OCI-LY3 (cell line): ENCODE measurements around the gene CFAP43.

Experiments
- H2AFZ ChIP-seq: fragments of 200-600, 300-600 bp; shearing (Covaris generic); 2 replicates; pipeline ENCODE4 v1.6.0; 2014; ENCODE audit warnings: antibody characterized with exemption, low read depth, low read length
- H3K27ac ChIP-seq: fragments of 200-600, 300-600 bp; sonication (generic); 2 replicates; pipeline ENCODE4 v1.5.1; 2014; ENCODE audit warnings: mild to moderate bottlenecking, low read length, moderate library complexity, mixed read lengths
- H3K27me3 ChIP-seq: fragments of 200-600, 300-600 bp; sonication (generic); 2 replicates; pipeline ENCODE4 v1.6.1; 2014; ENCODE audit warnings: low read depth, low read length, mixed read lengths
- H3K36me3 ChIP-seq: fragments of 200-600, 300-600 bp; sonication (generic); replicated peaks from 2 replicates; pipeline ENCODE3; 2014; ENCODE audit warnings: low read depth, low read length, mixed read lengths
- H3K4me1 ChIP-seq: fragments of 300-600, 200-600 bp; sonication (generic); 2 replicates; pipeline ENCODE4 v1.6.1; 2014; ENCODE audit warnings: low read length, mixed read lengths
- H3K4me2 ChIP-seq: fragments of 200-600, 300-600 bp; sonication (generic); 2 replicates; pipeline ENCODE4 v1.6.1; 2014; ENCODE audit warnings: low read length, mixed read lengths
- H3K4me3 ChIP-seq: fragments of 300-600, 200-600 bp; sonication (generic); 2 replicates; pipeline ENCODE4 v1.5.1; 2014; ENCODE audit warnings: antibody characterized with exemption, mild to moderate bottlenecking, low read length, moderate library complexity
- H3K79me2 ChIP-seq: fragments of 300-600, 200-600 bp; shearing (Covaris generic); 2 replicates; pipeline ENCODE4 v1.6.1; 2014; ENCODE audit warnings: mild to moderate bottlenecking, low read length, mixed read lengths
- H3K9ac ChIP-seq: fragments of 300-600, 200-600 bp; shearing (Covaris generic); 2 replicates; pipeline ENCODE4 v1.6.0; 2014; ENCODE audit warnings: mild to moderate bottlenecking, low read length, moderate library complexity
- H3K9me3 ChIP-seq: fragments of 200-600, 300-600 bp; shearing (Covaris generic); 2 replicates; pipeline ENCODE4 v1.6.1; 2014; ENCODE audit warnings: low read length, mixed read lengths; ENCODE audit not compliant: insufficient read depth
- H4K20me1 ChIP-seq: fragments of 200-600, 300-600 bp; sonication (generic); 2 replicates; pipeline ENCODE4 v1.6.1; 2016; ENCODE audit warnings: low read length, mixed read lengths; ENCODE audit not compliant: insufficient read depth
- EZH2phosphoT487 ChIP-seq: fragments of 200-600 bp; shearing (Covaris generic); IDR thresholded peaks from 2 replicates; pipeline ENCODE4 v1.6.1; 2018; ENCODE audit warnings: antibody characterized with exemption, mixed run types, low read depth
- TF ChIP-seq, protein P1 (sequence below): fragments of 200-600, 300-600 bp; sonication (generic); IDR thresholded peaks from 2 replicates; pipeline ENCODE4 v1.5.1; 2014; ENCODE audit warnings: antibody characterized with exemption, low read length, low read depth

Gene CFAP43

DNA sequence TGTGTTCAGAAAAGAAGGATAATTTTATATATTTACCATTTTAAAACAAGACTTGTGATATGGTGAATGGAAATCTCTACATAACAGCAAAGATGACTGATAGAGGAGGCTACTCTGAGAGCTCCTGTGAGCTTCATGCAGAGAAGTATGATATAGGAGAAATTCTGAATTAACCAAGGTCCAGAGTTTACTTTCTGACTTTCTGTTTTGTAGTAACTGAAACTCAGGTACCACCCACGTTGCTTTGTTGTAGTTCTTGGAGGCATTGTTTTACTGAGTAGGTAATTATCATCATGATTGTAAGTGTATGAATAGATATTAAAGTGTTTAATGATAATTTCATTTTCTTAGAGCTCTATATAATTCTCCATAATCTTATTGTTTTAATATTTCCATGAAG lies 128.2 kb downstream of the CFAP43 start:
- Histone ChIP-seq H3K9me3 (no peaks in the 10 kb centered on the region), H3K4me2 (no peak overlapping the region), H3K9ac (no peak overlapping the region), H3K27me3 (no peaks in the 10 kb centered on the region), H3K4me1 (no peaks in the 10 kb centered on the region), H4K20me1 (no peaks in the 10 kb centered on the region), H3K27ac (no peak overlapping the region), H2AFZ (no peak overlapping the region), H3K4me3 (no peak overlapping the region), H3K36me3 (no peaks in the 10 kb centered on the region), H3K79me2 (no peaks in the 10 kb centered on the region)
- TF ChIP-seq, protein P1, sequence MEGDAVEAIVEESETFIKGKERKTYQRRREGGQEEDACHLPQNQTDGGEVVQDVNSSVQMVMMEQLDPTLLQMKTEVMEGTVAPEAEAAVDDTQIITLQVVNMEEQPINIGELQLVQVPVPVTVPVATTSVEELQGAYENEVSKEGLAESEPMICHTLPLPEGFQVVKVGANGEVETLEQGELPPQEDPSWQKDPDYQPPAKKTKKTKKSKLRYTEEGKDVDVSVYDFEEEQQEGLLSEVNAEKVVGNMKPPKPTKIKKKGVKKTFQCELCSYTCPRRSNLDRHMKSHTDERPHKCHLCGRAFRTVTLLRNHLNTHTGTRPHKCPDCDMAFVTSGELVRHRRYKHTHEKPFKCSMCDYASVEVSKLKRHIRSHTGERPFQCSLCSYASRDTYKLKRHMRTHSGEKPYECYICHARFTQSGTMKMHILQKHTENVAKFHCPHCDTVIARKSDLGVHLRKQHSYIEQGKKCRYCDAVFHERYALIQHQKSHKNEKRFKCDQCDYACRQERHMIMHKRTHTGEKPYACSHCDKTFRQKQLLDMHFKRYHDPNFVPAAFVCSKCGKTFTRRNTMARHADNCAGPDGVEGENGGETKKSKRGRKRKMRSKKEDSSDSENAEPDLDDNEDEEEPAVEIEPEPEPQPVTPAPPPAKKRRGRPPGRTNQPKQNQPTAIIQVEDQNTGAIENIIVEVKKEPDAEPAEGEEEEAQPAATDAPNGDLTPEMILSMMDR, result no peak
- TF ChIP-seq EZH2phosphoT487, result no peak

GRCh38 chr10:104101902-104102301 lies 130.3 kb downstream of the CFAP43 start:
- TF ChIP-seq, protein P1, result no peak
- TF ChIP-seq EZH2phosphoT487, result no peak
- Histone ChIP-seq H3K36me3 (no peaks in the 10 kb centered on the region), H3K79me2 (no peaks in the 10 kb centered on the region), H3K4me3 (no peak overlapping the region), H3K4me2 (no peak overlapping the region), H3K27ac (no peak overlapping the region), H3K9me3 (no peaks in the 10 kb centered on the region), H3K9ac (no peak overlapping the region), H4K20me1 (no peaks in the 10 kb centered on the region), H2AFZ (no peak overlapping the region), H3K4me1 (no peaks in the 10 kb centered on the region), H3K27me3 (no peaks in the 10 kb centered on the region)

- Histone ChIP-seq H3K9ac (no peak overlapping the region), H4K20me1 (no peaks in the 10 kb centered on the region), H3K9me3 (no peaks in the 10 kb centered on the region), H2AFZ (no peak overlapping the region), H3K27me3 (no peaks in the 10 kb centered on the region), H3K27ac (no peak overlapping the region), H3K4me2 (no peak overlapping the region), H3K4me1 (no peaks in the 10 kb centered on the region), H3K79me2 (no peaks in the 10 kb centered on the region), H3K4me3 (no peak overlapping the region), H3K36me3 (no peaks in the 10 kb centered on the region)
- TF ChIP-seq EZH2phosphoT487, result no peak
- TF ChIP-seq, protein P1, result no peak
These were observed 131.4 kb downstream of the CFAP43 start for GRCh38 chr10:104100795-104101194.

GRCh38 chr10:104099941-104100340 lies 132.2 kb downstream of the CFAP43 start:
- no peak overlapping the region for H3K4me3 ChIP-seq
- no peak overlapping the region for H3K27ac ChIP-seq
- no peaks in the 10 kb centered on the region for H3K36me3 ChIP-seq
- H3K4me2 ChIP-seq, result no peak overlapping the region
- H3K79me2 ChIP-seq, result no peaks in the 10 kb centered on the region
- H3K9ac ChIP-seq, result no peak overlapping the region
- no peaks in the 10 kb centered on the region for H3K4me1 ChIP-seq
- TF ChIP-seq, protein P1, result no peak
- no peak for TF ChIP-seq EZH2phosphoT487
- no peaks in the 10 kb centered on the region for H3K9me3 ChIP-seq
- no peaks in the 10 kb centered on the region for H3K27me3 ChIP-seq
- no peaks in the 10 kb centered on the region for H4K20me1 ChIP-seq
- H2AFZ ChIP-seq, result no peak overlapping the region
